Mesodermal cell (in vitro differentiated cells): ENCODE data around the gene OLR1.

ENCODE experiments used
- H3K27ac ChIP-seq: 2 replicates; pipeline ENCODE4 v1.7.0; 2013; ENCODE audit warnings: mild to moderate bottlenecking, low read depth, low read length, moderate library complexity; ENCODE audit not compliant: severe bottlenecking
- H3K36me3 ChIP-seq: 2 replicates; pipeline ENCODE4 v1.7.1; 2013; ENCODE audit warnings: mild to moderate bottlenecking, low read length, moderate library complexity; ENCODE audit not compliant: control insufficient read depth, insufficient read depth
- H3K4me1 ChIP-seq: one replicate; pipeline ENCODE4 v1.7.1; 2013; ENCODE audit warnings: mild to moderate bottlenecking, low read length; ENCODE audit not compliant: insufficient read depth, control insufficient read depth, poor library complexity, severe bottlenecking
- H3K4me3 ChIP-seq: 2 replicates; pipeline ENCODE4 v1.7.0; 2013; ENCODE audit warnings: low read length, control low read depth, mild to moderate bottlenecking; ENCODE audit not compliant: insufficient read depth, poor library complexity, severe bottlenecking; ENCODE audit errors: extremely low read depth
- H3K9me3 ChIP-seq: 2 replicates; pipeline ENCODE4 v1.7.1; 2013; ENCODE audit warnings: mild to moderate bottlenecking, low read length, moderate library complexity; ENCODE audit not compliant: control insufficient read depth
- WGBS, 2 experiments: methylation state at CpG; one replicate each; pipeline ENCODE4 v1.1.5; 2013; ENCODE audit warnings: missing lambda C conversion rate in 2 of 2; ENCODE audit not compliant: insufficient coverage in 2 of 2; 5-methylcytosine and 5-hydroxymethylcytosine counted together

OLR1 gene

GRCh38 chr12:10126413-10126812, 45.5 kb downstream of the OLR1 start:
- no peak overlapping the region for H3K27ac ChIP-seq
- no peak overlapping the region for H3K4me3 ChIP-seq
- H3K9me3 ChIP-seq: no peaks in the 10 kb centered on the region
- no CpG with 5 or more reads among the region's 1 CpG for WGBS, 2 experiments
- H3K4me1 ChIP-seq: peaks cover 4% of the 10 kb centered on the region
- no peaks in the 10 kb centered on the region for H3K36me3 ChIP-seq

- no peak overlapping the region for H3K27ac ChIP-seq
- WGBS, 2 experiments: 38 to 65% methylated on average over 2 of the region's 4 CpGs
- H3K4me1 ChIP-seq: no peaks in the 10 kb centered on the region
- no peaks in the 10 kb centered on the region for H3K36me3 ChIP-seq
- no peaks in the 10 kb centered on the region for H3K9me3 ChIP-seq
- no peak overlapping the region for H3K4me3 ChIP-seq
These were observed 49.2 kb downstream of the OLR1 start for GRCh38 chr12:10122689-10123088.

- H3K9me3 ChIP-seq: no peaks in the 10 kb centered on the region
These were observed 50.7 kb downstream of the OLR1 start for GRCh38 chr12:10121278-10121677.

GRCh38 chr12:10119066-10119465, 52.9 kb downstream of the OLR1 start:
- H3K4me3 ChIP-seq: no peak overlapping the region
- no peaks in the 10 kb centered on the region for H3K4me1 ChIP-seq
- WGBS, 2 experiments: 71 to 92% methylated on average over 1 to 2 of the region's 3 CpGs
- H3K9me3 ChIP-seq: no peaks in the 10 kb centered on the region
- H3K27ac ChIP-seq: no peak overlapping the region
- H3K36me3 ChIP-seq: no peaks in the 10 kb centered on the region

More at GRCh38 chr12:10121278-10121677, 50.7 kb downstream of the OLR1 start:
- H3K4me3 ChIP-seq: no peak overlapping the region
- no peaks in the 10 kb centered on the region for H3K36me3 ChIP-seq
- WGBS, 2 experiments: 81 to 83% methylated on average over 2 to 5 of the region's 7 CpGs
- no peak overlapping the region for H3K27ac ChIP-seq
- H3K4me1 ChIP-seq: no peaks in the 10 kb centered on the region

GRCh38 chr12:10115890-10116289, 56.0 kb downstream of the OLR1 start:
- Histone ChIP-seq H3K9me3 (peaks cover 5% of the 10 kb centered on the region), H3K4me3 (no peak overlapping the region), H3K4me1 (no peaks in the 10 kb centered on the region), H3K27ac (no peak overlapping the region), H3K36me3 (no peaks in the 10 kb centered on the region)
- 93 to 99% methylated on average over 5 to 6 of the region's 7 CpGs for WGBS, 2 experiments

GRCh38 chr12:10115311-10115710, 56.6 kb downstream of the OLR1 start:
- Histone ChIP-seq H3K27ac (no peak overlapping the region), H3K4me1 (no peaks in the 10 kb centered on the region), H3K9me3 (peaks cover 5% of the 10 kb centered on the region), H3K36me3 (no peaks in the 10 kb centered on the region), H3K4me3 (no peak overlapping the region)
- 92 to 97% methylated on average over 10 to 14 of the region's 15 CpGs for WGBS, 2 experiments

- H3K27ac ChIP-seq: no peak overlapping the region
- peaks cover 5% of the 10 kb centered on the region for H3K9me3 ChIP-seq
- H3K4me3 ChIP-seq: no peak overlapping the region
- no CpG with 5 or more reads among the region's 1 CpG for WGBS, 2 experiments
- H3K4me1 ChIP-seq: no peaks in the 10 kb centered on the region
- no peaks in the 10 kb centered on the region for H3K36me3 ChIP-seq
These were observed 58.0 kb downstream of the OLR1 start for GRCh38 chr12:10113920-10114319.

GRCh38 chr12:10113075-10113474, 58.9 kb downstream of the OLR1 start:
- Histone ChIP-seq H3K27ac (no peak overlapping the region), H3K4me3 (no peak overlapping the region), H3K9me3 (peaks cover 5% of the 10 kb centered on the region), H3K36me3 (no peaks in the 10 kb centered on the region), H3K4me1 (no peaks in the 10 kb centered on the region)
- WGBS, 2 experiments: 100% methylated on average over 1 of the region's 1 CpG; no CpG with 5 or more reads in 1 of the 2 experiments

- WGBS, 2 experiments: 93 to 95% methylated on average over 34 to 37 of the region's 38 CpGs
- peaks cover 5% of the 10 kb centered on the region for H3K9me3 ChIP-seq
- no peaks in the 10 kb centered on the region for H3K36me3 ChIP-seq
- no peak overlapping the region for H3K4me3 ChIP-seq
- H3K27ac ChIP-seq: no peak overlapping the region
- H3K4me1 ChIP-seq: no peaks in the 10 kb centered on the region
These were observed 60.5 kb downstream of the OLR1 start for GRCh38 chr12:10111451-10111850.

- no peak overlapping the region for H3K27ac ChIP-seq
- 100% methylated on average over 1 to 2 of the region's 2 CpGs for WGBS, 2 experiments
These were observed 61.6 kb downstream of the OLR1 start for GRCh38 chr12:10110256-10110844.

More at GRCh38 chr12:10110256-10110844, 61.6 kb downstream of the OLR1 start:
- H3K9me3 ChIP-seq: peaks cover 5% of the 10 kb centered on the region
- H3K4me1 ChIP-seq: no peaks in the 10 kb centered on the region
- H3K36me3 ChIP-seq: no peaks in the 10 kb centered on the region
- H3K4me3 ChIP-seq: no peak overlapping the region
